HepG2 (cell line): ENCODE results near the gene PHRF1. TPM values are rescaled to one million over a fixed set of nuclear protein-coding genes. Genes with fewer than 3 reads are reported as not detected.
A peak's percentile ranks its signal among the peaks of the same experiment; 100 is the strongest.

Experiments used
- AGO2 ChIP-seq: fragments of 200-400 bp; formaldehyde crosslinking; optimal IDR thresholded peaks from 2 replicates; pipeline ENCODE3; 2017; ENCODE audit warnings: mild to moderate bottlenecking, low read depth, low read length, moderate library complexity
- FOSL2 ChIP-seq: sonication (generic); formaldehyde crosslinking; IDR thresholded peaks from 2 replicates; pipeline ENCODE4 v1.4.0; 2020; ENCODE audit warnings: missing genetic modification reagents
- FOXA3 ChIP-seq: IDR thresholded peaks from 2 replicates; pipeline ENCODE4 v1.6.1; 2016; ENCODE audit warnings: missing genetic modification reagents, missing compliant biosample characterization
- GFI1 ChIP-seq: sonication (generic); formaldehyde crosslinking; IDR thresholded peaks from 2 replicates; pipeline ENCODE4 v1.5.0; 2020; ENCODE audit warnings: missing genetic modification reagents, mild to moderate bottlenecking, borderline replicate concordance
- KMT2A ChIP-seq: sonication (generic); formaldehyde crosslinking; IDR thresholded peaks from 2 replicates; pipeline ENCODE4 v1.4.0; 2020; ENCODE audit warnings: missing genetic modification reagents
- MEIS1 ChIP-seq: sonication (generic); formaldehyde crosslinking; IDR thresholded peaks from 2 replicates; pipeline ENCODE4 v1.9.0; 2021; ENCODE audit warnings: mild to moderate bottlenecking, missing genetic modification reagents, moderate library complexity, borderline replicate concordance
- NCOR1 ChIP-seq: fragments of 200-600 bp; sonication (generic); IDR thresholded peaks from 2 replicates; pipeline ENCODE4 v1.7.0; 2017; ENCODE audit warnings: antibody characterized with exemption, low read length, borderline replicate concordance
- RARA ChIP-seq: IDR thresholded peaks from 2 replicates; pipeline ENCODE4 v1.6.1; 2016; ENCODE audit warnings: missing genetic modification reagents, missing compliant biosample characterization
- SNAPC4 ChIP-seq: sonication (generic); formaldehyde crosslinking; IDR thresholded peaks from 2 replicates; pipeline ENCODE4 v1.4.0; 2020; ENCODE audit warnings: mild to moderate bottlenecking, missing genetic modification reagents
- TEAD3 ChIP-seq: optimal IDR thresholded peaks from 2 replicates; pipeline ENCODE3; 2016; ENCODE audit warnings: borderline replicate concordance
- THYN1 ChIP-seq: sonication (generic); formaldehyde crosslinking; IDR thresholded peaks from 2 replicates; pipeline ENCODE4 v1.8.1; 2023; ENCODE audit warnings: low read depth, mild to moderate bottlenecking, moderate library complexity, missing genetic modification reagents, borderline replicate concordance
- ZGPAT ChIP-seq: IDR thresholded peaks from 2 replicates; pipeline ENCODE4 v1.6.1; 2016; ENCODE audit warnings: mild to moderate bottlenecking
- ZNF34 ChIP-seq: sonication (generic); formaldehyde crosslinking; IDR thresholded peaks from 2 replicates; pipeline ENCODE4 v1.4.0; 2020; ENCODE audit warnings: mild to moderate bottlenecking, missing genetic modification reagents, borderline replicate concordance
- ZNF687 ChIP-seq: sonication (generic); formaldehyde crosslinking; IDR thresholded peaks from 2 replicates; pipeline ENCODE4 v1.5.1; 2020; ENCODE audit warnings: mild to moderate bottlenecking, missing genetic modification reagents, moderate library complexity
- ZNF720 ChIP-seq: sonication (generic); formaldehyde crosslinking; IDR thresholded peaks from 2 replicates; pipeline ENCODE4 v1.4.0; 2020; ENCODE audit warnings: missing genetic modification reagents
- ZNF891 ChIP-seq: sonication (generic); formaldehyde crosslinking; IDR thresholded peaks from 2 replicates; pipeline ENCODE4 v1.5.0; 2020; ENCODE audit warnings: mild to moderate bottlenecking, missing genetic modification reagents
- polyA plus RNA-seq, 8 experiments: library from polyadenylated mRNA; depleted of rRNA in 3 of 8; stranded (reverse) in 7 of 8; unstranded in 1 of 8; fragments of >200 nt; fragmentation: Illumina TruSeq in 4 of 8; extraction: Trizol in 4 of 8; gene quantifications; 2 replicates each; pipeline versions ENCODE4 v1.2.1 to v1.2.3, GENCODE V29; 2011 to 2016; ENCODE audit warnings: low read depth in 4 of 8, missing spikeins in 1 of 8, mixed read lengths in 1 of 8; ENCODE audit not compliant: insufficient read depth in 1 of 8
- total RNA-seq, 5 experiments: library from RNA; depleted of rRNA; stranded (reverse); fragments of >200 nt; fragmentation: Illumina TruSeq; extraction: Trizol; gene quantifications; 2 replicates each; pipeline ENCODE4 v1.2.3, GENCODE V29; 2016; ENCODE audit warnings: low read depth in 1 of 5

PHRF1 gene
- total and polyA plus RNA-seq, 2 of the 13 experiments (the other 11 are each of a cell fraction or from before 2014, with no cell fraction given): 8.2 to 16.7 TPM

- peak; percentile 84 for TF ChIP-seq ZNF687
- TF ChIP-seq ZGPAT (CRISPR knock-in tag): peak; percentile 57
- TF ChIP-seq SNAPC4 (CRISPR knock-in tag): 0 out of 2 replicates have a peak, but pooled peaks have one; percentile 40
- TF ChIP-seq AGO2: peak; percentile 43
- peak; percentile 80 for TF ChIP-seq TEAD3
- TF ChIP-seq RARA (CRISPR knock-in tag): peak; percentile 49; the same call in 1 of the 2 replicates
- TF ChIP-seq FOXA3 (CRISPR knock-in tag): peak; percentile 87
- TF ChIP-seq NCOR1: peak; percentile 48; the same call in 1 of the 2 replicates
- TF ChIP-seq GFI1 (CRISPR knock-in tag): peak; percentile 46; the same call in 1 of the 2 replicates
- TF ChIP-seq ZNF891 (CRISPR knock-in tag): 0 out of 2 replicates have a peak, but pooled peaks have one; percentile 26
- peak; percentile 74 for TF ChIP-seq FOSL2 (CRISPR knock-in tag)
- TF ChIP-seq ZNF720: no peak
- TF ChIP-seq KMT2A (CRISPR knock-in tag): 0 out of 2 replicates have a peak, but pooled peaks have one; percentile 24
- TF ChIP-seq MEIS1 (CRISPR knock-in tag): peak; percentile 72; the same call in 1 of the 2 replicates
- no peak for TF ChIP-seq THYN1 (CRISPR knock-in tag)
- no peak for TF ChIP-seq ZNF34 (CRISPR knock-in tag)
Observed at GRCh38 chr11:655036-655726, 78.9 kb downstream of the PHRF1 start (continued).
